H1 (cell line): Measurements from ENCODE around the gene FGF5. TPM values are rescaled to one million over a fixed set of nuclear protein-coding genes. Genes with fewer than 3 reads are reported as not detected.

ENCODE experiments used
- CTCF ChIA-PET: fragments of 300-600 bp; sonication (Branson Sonifier 250); formaldehyde crosslinking; loops from one replicate; lab custom pipeline; 2021; ENCODE audit not compliant: partially characterized antibody; lab: Charles Lee
- POLR2A ChIA-PET: fragments of 300-600 bp; sonication (Branson Sonifier 250); formaldehyde crosslinking; loops from one replicate; lab custom pipeline; 2021; ENCODE audit warnings: inconsistent platforms; ENCODE audit not compliant: partially characterized antibody; lab: Charles Lee
- DNase-seq, 2 experiments: peaks; one replicate each; pipeline versions ENCODE4 v3.0.0 to v3.0.0-alpha.2; 2010 to 2022; ENCODE audit warnings: low spot score in 2 of 2, low read depth in 1 of 2, mixed read lengths in 1 of 2
- FAIRE-seq: peaks from 2 replicates; lab custom pipeline; 2011; peaks lifted over from hg19 to GRCh38; lab: Jason Lieb, UNC
- H2AFZ ChIP-seq: 2 replicates; pipeline ENCODE4 v1.8.1; 2012; ENCODE audit warnings: low read length, inconsistent platforms
- H2AK5ac ChIP-seq: 2 replicates; pipeline ENCODE4 v1.6.1; 2013; ENCODE audit warnings: low read depth, low read length
- H2BK120ac ChIP-seq: replicated peaks from 2 replicates; pipeline ENCODE3; 2013; ENCODE audit warnings: low read depth, low read length, inconsistent platforms
- H2BK12ac ChIP-seq: 2 replicates; pipeline ENCODE4 v1.6.1; 2013; ENCODE audit warnings: low read depth, low read length
- H2BK15ac ChIP-seq: 2 replicates; pipeline ENCODE4 v1.6.1; 2013; ENCODE audit warnings: low read length
- H2BK20ac ChIP-seq: 2 replicates; pipeline ENCODE4 v1.6.1; 2013; ENCODE audit warnings: low read length
- H2BK5ac ChIP-seq: 2 replicates; pipeline ENCODE4 v1.6.1; 2013; ENCODE audit warnings: low read depth, low read length
- H3K14ac ChIP-seq: 2 replicates; pipeline ENCODE4 v1.6.1; 2013; ENCODE audit warnings: inconsistent platforms; ENCODE audit not compliant: insufficient read length
- H3K18ac ChIP-seq: 2 replicates; pipeline ENCODE4 v1.6.1; 2013; ENCODE audit warnings: low read length; ENCODE audit errors: extremely low read depth
- H3K23ac ChIP-seq: 2 replicates; pipeline ENCODE4 v1.6.1; 2013; ENCODE audit warnings: inconsistent platforms; ENCODE audit not compliant: insufficient read length
- H3K23me2 ChIP-seq: 2 replicates; pipeline ENCODE4 v1.6.1; 2013; ENCODE audit warnings: low read depth, low read length
- H3K27ac ChIP-seq: 2 replicates; pipeline ENCODE4 v1.6.1; 2011; ENCODE audit warnings: low read depth, low read length, inconsistent platforms
- H3K27me3 ChIP-seq, 4 experiments: replicated peaks in 1 of 4; 1 replicate in 1 of 4; 2 replicates in 3 of 4; pipeline versions ENCODE4 v1.6.1 to v1.8.1; 2011 to 2013; ENCODE audit warnings: low read length in 3 of 4, mild to moderate bottlenecking in 3 of 4, inconsistent platforms in 2 of 4, mixed read lengths in 2 of 4, moderate library complexity in 1 of 4; ENCODE audit not compliant: control insufficient read depth in 3 of 4, insufficient read depth in 3 of 4; ENCODE audit errors: extremely low read depth in 1 of 4
- H3K36me3 ChIP-seq, 4 experiments: 2 replicates each; pipeline versions ENCODE4 v1.6.1 to v1.8.1; 2011 to 2013; ENCODE audit warnings: mild to moderate bottlenecking in 4 of 4, low read length in 3 of 4, moderate library complexity in 2 of 4, control low read depth in 1 of 4, inconsistent platforms in 1 of 4; ENCODE audit not compliant: insufficient read depth in 4 of 4, control insufficient read depth in 2 of 4
- H3K4ac ChIP-seq: replicated peaks from 2 replicates; pipeline ENCODE3; 2013; ENCODE audit warnings: low read length, low read depth, mixed read lengths, inconsistent platforms; ENCODE audit not compliant: insufficient read length
- H3K4me1 ChIP-seq, 4 experiments: replicated peaks in 1 of 4; 1 replicate in 1 of 4; 2 replicates in 3 of 4; pipeline versions ENCODE4 v1.6.1 to v1.8.1; 2011 to 2013; ENCODE audit warnings: low read length in 3 of 4, inconsistent platforms in 2 of 4, mixed read lengths in 1 of 4; ENCODE audit not compliant: insufficient read depth in 4 of 4, control insufficient read depth in 3 of 4
- H3K4me2 ChIP-seq, 2 experiments: 2 replicates each; pipeline versions ENCODE4 v1.6.1 to v1.8.1; 2011 to 2013; ENCODE audit warnings: low read depth in 2 of 2, low read length in 2 of 2, control low read depth in 1 of 2, inconsistent platforms in 1 of 2, mild to moderate bottlenecking in 1 of 2; ENCODE audit not compliant: insufficient read depth in 1 of 2
- H3K4me3 ChIP-seq, 4 experiments: fragments of 200-600, 300-600 bp in 1 of 4; sonication (generic), shearing (Covaris generic), sonication (Bioruptor Twin) in 1 of 4; 2 replicates each; pipeline versions ENCODE4 v1.5.1 to v1.8.1; 2011 to 2016; ENCODE audit warnings: low read length in 4 of 4, low read depth in 3 of 4, control low read depth in 2 of 4, inconsistent platforms in 2 of 4, mild to moderate bottlenecking in 2 of 4, mixed read lengths in 1 of 4, moderate library complexity in 1 of 4; ENCODE audit not compliant: insufficient read depth in 2 of 4; ENCODE audit errors: extremely low read depth in 1 of 4
- H3K56ac ChIP-seq: replicated peaks from 2 replicates; pipeline ENCODE3; 2013; ENCODE audit warnings: low read depth, mild to moderate bottlenecking, mixed read lengths, low read length, inconsistent platforms; ENCODE audit not compliant: insufficient read length
- H3K79me1 ChIP-seq: 2 replicates; pipeline ENCODE4 v1.6.1; 2013; ENCODE audit warnings: low read depth, low read length, control low read depth
- H3K79me2 ChIP-seq, 2 experiments: 2 replicates each; pipeline versions ENCODE4 v1.6.1 to v1.8.1; 2012 to 2013; ENCODE audit warnings: low read length in 2 of 2, mild to moderate bottlenecking in 2 of 2, inconsistent platforms in 1 of 2; ENCODE audit not compliant: insufficient read depth in 2 of 2, control insufficient read depth in 1 of 2
- H3K9ac ChIP-seq, 4 experiments: replicated peaks in 1 of 4; 1 replicate in 1 of 4; 2 replicates in 3 of 4; pipeline versions ENCODE4 v1.6.1 to v1.8.1; 2011 to 2013; ENCODE audit warnings: low read depth in 3 of 4, low read length in 3 of 4, control low read depth in 2 of 4, mild to moderate bottlenecking in 2 of 4, moderate library complexity in 2 of 4, inconsistent platforms in 1 of 4; ENCODE audit errors: extremely low read depth in 1 of 4
- H3K9me3 ChIP-seq, 2 experiments: 2 replicates each; pipeline versions ENCODE4 v1.6.1 to v1.8.1; 2012 to 2013; ENCODE audit warnings: mild to moderate bottlenecking in 2 of 2, moderate library complexity in 2 of 2, control low read depth in 1 of 2, inconsistent platforms in 1 of 2, low read depth in 1 of 2, low read length in 1 of 2, mixed read lengths in 1 of 2; ENCODE audit not compliant: insufficient read depth in 2 of 2
- H4K20me1 ChIP-seq, 2 experiments: replicated peaks in 1 of 2; 2 replicates each; pipeline versions ENCODE3 to v1.8.1; 2011 to 2013; ENCODE audit warnings: inconsistent platforms in 2 of 2, low read length in 2 of 2, mild to moderate bottlenecking in 1 of 2; ENCODE audit not compliant: insufficient read depth in 2 of 2, control insufficient read depth in 1 of 2
- H4K5ac ChIP-seq: 2 replicates; pipeline ENCODE4 v1.6.1; 2013; ENCODE audit warnings: low read length, low read depth, mixed read lengths, inconsistent platforms; ENCODE audit not compliant: insufficient read length
- H4K8ac ChIP-seq: 2 replicates; pipeline ENCODE4 v1.8.0; 2013; ENCODE audit warnings: mild to moderate bottlenecking, moderate library complexity, low read length, inconsistent platforms; ENCODE audit not compliant: insufficient read depth; ENCODE audit errors: extremely low read depth
- H4K91ac ChIP-seq: replicated peaks from 2 replicates; pipeline ENCODE3; 2013; ENCODE audit warnings: low read length, mixed read lengths, inconsistent platforms; ENCODE audit not compliant: insufficient read length
- BRCA1 ChIP-seq: IDR thresholded peaks from 2 replicates; pipeline ENCODE4 v1.6.1; 2012; ENCODE audit warnings: low read depth, low read length, improper control_type of control experiment
- CHD2 ChIP-seq: IDR thresholded peaks from 2 replicates; pipeline ENCODE4 v1.6.1; 2012; ENCODE audit warnings: low read length, improper control_type of control experiment
- E2F6 ChIP-seq: IDR thresholded peaks from 2 replicates; pipeline ENCODE4 v1.6.1; 2012; ENCODE audit warnings: inconsistent platforms
- EZH2 ChIP-seq: fragments of 200-600 bp; sonication (generic); IDR thresholded peaks from 2 replicates; pipeline ENCODE4 v1.7.1; 2012; ENCODE audit warnings: low read depth, mild to moderate bottlenecking, moderate library complexity, low read length, inconsistent platforms; ENCODE audit not compliant: severe bottlenecking
- GABPA ChIP-seq: IDR thresholded peaks from 2 replicates; pipeline ENCODE4 v1.6.1; 2011; ENCODE audit warnings: mild to moderate bottlenecking, low read length, moderate library complexity, borderline replicate concordance; ENCODE audit not compliant: insufficient read depth
- TAF1 ChIP-seq: IDR thresholded peaks from 2 replicates; pipeline ENCODE4 v1.6.1; 2011; ENCODE audit warnings: mild to moderate bottlenecking, low read depth, low read length
- TCF12 ChIP-seq: IDR thresholded peaks from 2 replicates; pipeline ENCODE4 v1.6.1; 2011; ENCODE audit warnings: low read depth, mild to moderate bottlenecking, low read length
- USF2 ChIP-seq: IDR thresholded peaks from 2 replicates; pipeline ENCODE4 v1.6.1; 2011; ENCODE audit warnings: low read length, improper control_type of control experiment
- YY1 ChIP-seq: IDR thresholded peaks from 2 replicates; pipeline ENCODE4 v1.6.1; 2011; ENCODE audit warnings: low read depth, mild to moderate bottlenecking, low read length
- ZNF274 ChIP-seq: IDR thresholded peaks from 2 replicates; pipeline ENCODE4 v1.7.0; 2012; ENCODE audit warnings: low read length, borderline replicate concordance; ENCODE audit errors: extremely low read depth
- WGBS, 2 experiments: shearing (Covaris generic) in 1 of 2; methylation state at CpG; one replicate each; pipeline versions ENCODE4 v1.1.6 to v1.1.7; 2013 to 2015; ENCODE audit warnings: low lambda C conversion rate in 2 of 2, mixed read lengths in 2 of 2, inconsistent platforms in 1 of 2, low coverage in 1 of 2, missing lambda C conversion rate in 1 of 2; ENCODE audit not compliant: insufficient replicate concordance in 2 of 2, insufficient coverage in 1 of 2, insufficient read length in 1 of 2; ENCODE audit errors: extremely low coverage in 1 of 2, missing lambda C conversion rate in 1 of 2; 5-methylcytosine and 5-hydroxymethylcytosine counted together
- polyA plus RNA-seq, 7 experiments: library from polyadenylated mRNA; depleted of rRNA in 3 of 7; stranded (reverse) in 5 of 7; unstranded in 2 of 7; fragments of >200 nt in 5 of 7; fragments of 200-250 nt in 2 of 7; gene quantifications; 1 replicate in 5 of 7; 2 replicates in 1 of 7; 4 replicates in 1 of 7; pipeline versions ENCODE4 v1.2.1 to v1.2.3, GENCODE V29; 2011 to 2013; ENCODE audit warnings: missing spikeins in 2 of 7, mixed read lengths in 2 of 7
- total RNA-seq: library from RNA; stranded (reverse); fragmentation: NEBNext Ultra II Directional; extraction: Animal tissue kit (Norgen Biotek cat#: 25700); gene quantifications from 2 replicates; pipeline ENCODE4 v1.2.1, GENCODE V29; 2021
- TF ChIP-seq, protein P1 (sequence below): IDR thresholded peaks from 2 replicates; pipeline ENCODE4 v1.6.1; 2012; ENCODE audit warnings: low read length, inconsistent platforms

FGF5 gene
- total and polyA plus RNA-seq, 2 of the 8 experiments (the other 6 are each of a cell fraction or from before 2014, with no cell fraction given): not detected

- Histone ChIP-seq H3K4me3 (no peak overlapping the region), H3K18ac (no peak overlapping the region), H2BK5ac (no peak overlapping the region), H2BK20ac (no peak overlapping the region), H2BK12ac (no peak overlapping the region), H3K4me1 (no peaks in the 10 kb centered on the region), H3K9ac (no peak overlapping the region), H3K23ac (no peak overlapping the region), H3K36me3 (no peaks in the 10 kb centered on the region), H3K14ac (no peak overlapping the region), H4K91ac (no peak overlapping the region), H2BK15ac (no peak overlapping the region), H3K79me2 (no peaks in the 10 kb centered on the region), H2AFZ (no peak overlapping the region), H4K20me1 (peaks cover 0 to 1% of the 10 kb centered on the region in 2 experiments), H3K23me2 (no peaks in the 10 kb centered on the region; the same call in 1 of the 2 replicates), H2AK5ac (no peak overlapping the region), H3K4ac (no peak overlapping the region), H3K27me3 (no peaks in the 10 kb centered on the region), H3K79me1 (no peaks in the 10 kb centered on the region), H4K8ac (no peak overlapping the region), H3K27ac (no peak overlapping the region), H3K9me3 (no peaks in the 10 kb centered on the region), H3K56ac (no peak overlapping the region), H4K5ac (no peak overlapping the region), H2BK120ac (no peak overlapping the region), H3K4me2 (no peak overlapping the region)
- DNase-seq (no peak), FAIRE-seq (no peak)
- CTCF ChIA-PET: interaction anchor here (1.1 to 1.8 kb wide), 2 partner anchors 12 to 50 kb away, joined by 3 to 5 read pairs; no protein-coding TSS in a partner anchor
- WGBS, 2 experiments: 83% methylated on average over 7 of the region's 7 CpGs; no CpG with 5 or more reads in 1 of the 2 experiments
- POLR2A ChIA-PET: no interaction called here
- TF ChIP-seq EZH2 (no peak), E2F6 (no peak), CHD2 (no peak), YY1 (no peak), ZNF274 (no peak), TCF12 (no peak), TAF1 (no peak), GABPA (no peak), BRCA1 (no peak), USF2 (no peak)
- TF ChIP-seq, protein P1, sequence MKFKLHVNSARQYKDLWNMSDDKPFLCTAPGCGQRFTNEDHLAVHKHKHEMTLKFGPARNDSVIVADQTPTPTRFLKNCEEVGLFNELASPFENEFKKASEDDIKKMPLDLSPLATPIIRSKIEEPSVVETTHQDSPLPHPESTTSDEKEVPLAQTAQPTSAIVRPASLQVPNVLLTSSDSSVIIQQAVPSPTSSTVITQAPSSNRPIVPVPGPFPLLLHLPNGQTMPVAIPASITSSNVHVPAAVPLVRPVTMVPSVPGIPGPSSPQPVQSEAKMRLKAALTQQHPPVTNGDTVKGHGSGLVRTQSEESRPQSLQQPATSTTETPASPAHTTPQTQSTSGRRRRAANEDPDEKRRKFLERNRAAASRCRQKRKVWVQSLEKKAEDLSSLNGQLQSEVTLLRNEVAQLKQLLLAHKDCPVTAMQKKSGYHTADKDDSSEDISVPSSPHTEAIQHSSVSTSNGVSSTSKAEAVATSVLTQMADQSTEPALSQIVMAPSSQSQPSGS: no peak
These were observed 20.0 kb downstream of the FGF5 start for GRCh38 chr4:80286451-80286850.
